HEK293 (cell line): Measurements from ENCODE around the gene MECR.

Experiments used
- CTCF ChIA-PET: fragments of 350-600 bp; formaldehyde crosslinking; extraction: SDS; loops from one replicate; lab custom pipeline; 2021; ENCODE audit warnings: antibody characterized with exemption; lab: Yijun Ruan, JAX
- POLR2A ChIA-PET: fragments of 300-600 bp; formaldehyde crosslinking; extraction: SDS; loops from one replicate; lab custom pipeline; 2020; ENCODE audit warnings: antibody characterized with exemption, inconsistent platforms; lab: Yijun Ruan, JAX
- H3K27ac ChIP-seq: fragments of 200-500 bp; sonication (Bioruptor generic); 2 replicates; pipeline ENCODE4 v1.5.1; 2014; ENCODE audit warnings: low read depth, low read length, control low read depth, inconsistent platforms; ENCODE audit errors: extremely low read depth
- H3K36me3 ChIP-seq, 2 experiments: fragments of 200-500 bp in 1 of 2; sonication (Bioruptor generic) in 1 of 2; 1 replicate in 1 of 2; 2 replicates in 1 of 2; pipeline ENCODE4 v1.5.1; 2014 to 2017; ENCODE audit warnings: inconsistent platforms in 2 of 2, low read length in 2 of 2; ENCODE audit not compliant: control insufficient read depth in 2 of 2, insufficient read depth in 1 of 2
- H3K4me1 ChIP-seq: fragments of 200-500 bp; sonication (Bioruptor generic); 2 replicates; pipeline ENCODE4 v1.5.1; 2014; ENCODE audit warnings: mild to moderate bottlenecking, low read length, inconsistent platforms; ENCODE audit not compliant: control insufficient read depth, insufficient read depth
- H3K4me3 ChIP-seq: 2 replicates; pipeline ENCODE4 v1.5.1; 2011; ENCODE audit warnings: low read depth, mild to moderate bottlenecking, control low read depth, low read length, moderate library complexity
- H3K9me3 ChIP-seq: fragments of 200-500 bp; sonication (Bioruptor generic); 2 replicates; pipeline ENCODE4 v1.5.1; 2014; ENCODE audit warnings: low read depth, low read length, inconsistent platforms; ENCODE audit not compliant: control insufficient read depth, insufficient read depth
- HIC1 ChIP-seq: fragments of 450-650 bp; formaldehyde crosslinking; IDR thresholded peaks from 2 replicates; pipeline ENCODE4 v1.5.1; 2016; ENCODE audit warnings: missing biosample characterization, missing genetic modification characterization
- IKZF3 ChIP-seq: fragments of 450-650 bp; IDR thresholded peaks from 2 replicates; pipeline ENCODE4 v1.5.0; 2018; ENCODE audit warnings: missing biosample characterization, mild to moderate bottlenecking, missing genetic modification characterization, moderate library complexity
- KLF8 ChIP-seq: fragments of 450-650 bp; formaldehyde crosslinking; IDR thresholded peaks from 2 replicates; pipeline ENCODE4 v1.5.1; 2016; ENCODE audit warnings: missing biosample characterization, missing genetic modification characterization
- MZF1 ChIP-seq: fragments of 450-650 bp; formaldehyde crosslinking; IDR thresholded peaks from 2 replicates; pipeline ENCODE4 v1.5.1; 2017; ENCODE audit warnings: missing biosample characterization, missing genetic modification characterization, borderline replicate concordance
- PRDM6 ChIP-seq: fragments of 450-650 bp; formaldehyde crosslinking; IDR thresholded peaks from 2 replicates; pipeline ENCODE4 v1.5.1; 2017; ENCODE audit warnings: missing biosample characterization, missing genetic modification characterization
- SCRT1 ChIP-seq: fragments of 450-650 bp; formaldehyde crosslinking; IDR thresholded peaks from 2 replicates; pipeline ENCODE4 v1.5.1; 2016; ENCODE audit warnings: missing biosample characterization, missing genetic modification characterization, borderline replicate concordance
- SCRT2 ChIP-seq: fragments of 450-650 bp; formaldehyde crosslinking; IDR thresholded peaks from 2 replicates; pipeline ENCODE4 v1.5.1; 2016; ENCODE audit warnings: missing biosample characterization, missing genetic modification characterization
- SP7 ChIP-seq: fragments of 450-650 bp; formaldehyde crosslinking; IDR thresholded peaks from 2 replicates; pipeline ENCODE4 v1.5.1; 2016; ENCODE audit warnings: missing biosample characterization, missing genetic modification characterization
- TSHZ1 ChIP-seq: fragments of 450-650 bp; formaldehyde crosslinking; IDR thresholded peaks from 2 replicates; pipeline ENCODE4 v1.5.1; 2016; ENCODE audit warnings: missing biosample characterization, missing genetic modification characterization, borderline replicate concordance
- ZBTB10 ChIP-seq: fragments of 450-650 bp; formaldehyde crosslinking; IDR thresholded peaks from 2 replicates; pipeline ENCODE4 v1.5.1; 2016; ENCODE audit warnings: missing biosample characterization, missing genetic modification characterization
- ZBTB49 ChIP-seq: fragments of 450-650 bp; formaldehyde crosslinking; IDR thresholded peaks from 2 replicates; pipeline ENCODE4 v1.5.1; 2016; ENCODE audit warnings: missing biosample characterization, missing genetic modification characterization, low read depth
- ZBTB6 ChIP-seq: fragments of 450-650 bp; formaldehyde crosslinking; IDR thresholded peaks from 2 replicates; pipeline ENCODE4 v1.5.1; 2017; ENCODE audit warnings: missing biosample characterization, missing genetic modification characterization
- ZBTB7A ChIP-seq: fragments of 450-650 bp; formaldehyde crosslinking; IDR thresholded peaks from 2 replicates; pipeline ENCODE4 v1.5.1; 2016; ENCODE audit warnings: low read depth, missing biosample characterization, missing genetic modification characterization
- ZNF132 ChIP-seq: fragments of 450-650 bp; formaldehyde crosslinking; IDR thresholded peaks from 2 replicates; pipeline ENCODE4 v1.5.1; 2017; ENCODE audit warnings: missing biosample characterization, missing genetic modification characterization, borderline replicate concordance
- ZNF184 ChIP-seq: fragments of 450-650 bp; IDR thresholded peaks from 2 replicates; pipeline ENCODE4 v1.5.1; 2018; ENCODE audit warnings: missing biosample characterization, mild to moderate bottlenecking, missing genetic modification characterization
- ZNF2 ChIP-seq: fragments of 450-650 bp; formaldehyde crosslinking; IDR thresholded peaks from 2 replicates; pipeline ENCODE4 v1.5.1; 2016; ENCODE audit warnings: missing biosample characterization, missing genetic modification characterization
- ZNF292 ChIP-seq: fragments of 450-650 bp; formaldehyde crosslinking; IDR thresholded peaks from 2 replicates; pipeline ENCODE4 v1.5.1; 2016; ENCODE audit warnings: low read depth, missing biosample characterization, missing genetic modification characterization, borderline replicate concordance
- ZNF544 ChIP-seq: fragments of 450-650 bp; formaldehyde crosslinking; IDR thresholded peaks from 2 replicates; pipeline ENCODE4 v1.5.0; 2017; ENCODE audit warnings: missing biosample characterization, missing genetic modification characterization
- ZNF610 ChIP-seq: fragments of 450-650 bp; formaldehyde crosslinking; IDR thresholded peaks from 2 replicates; pipeline ENCODE4 v1.5.1; 2016; ENCODE audit warnings: missing biosample characterization, missing genetic modification characterization, borderline replicate concordance
- ZNF654 ChIP-seq: fragments of 450-650 bp; formaldehyde crosslinking; IDR thresholded peaks from 2 replicates; pipeline ENCODE4 v1.5.1; 2016; ENCODE audit warnings: low read depth, missing biosample characterization, missing genetic modification characterization
- ZNF692 ChIP-seq: fragments of 450-650 bp; formaldehyde crosslinking; IDR thresholded peaks from 2 replicates; pipeline ENCODE4 v1.5.1; 2016; ENCODE audit warnings: missing biosample characterization, missing genetic modification characterization

MECR gene

GRCh38 chr1:29264773-29265389, 34.1 kb upstream of the MECR start:
- no peak overlapping the region for H3K4me3 ChIP-seq
- H3K9me3 ChIP-seq = no peaks in the 10 kb centered on the region
- H3K36me3 ChIP-seq = peaks cover 0 to 20% of the 10 kb centered on the region in 2 experiments; a peak in 2 of 3 replicates
- CTCF ChIA-PET = interaction anchor here (0.6 kb wide), 3 partner anchors 37 to 429 kb away, joined by 3 to 4 read pairs (median 4); no protein-coding TSS in a partner anchor
- POLR2A ChIA-PET = no interaction called here
- no peaks in the 10 kb centered on the region for H3K4me1 ChIP-seq
- no peak overlapping the region for H3K27ac ChIP-seq
- TF ChIP-seq ZNF132 (tag by site-specific recombination) (no peak), ZBTB49 (tag by site-specific recombination) (no peak), SCRT2 (tag by site-specific recombination) (peak; percentile 79), ZBTB10 (no peak), IKZF3 (no peak), MZF1 (no peak), ZNF610 (no peak), ZNF2 (tag by site-specific recombination) (no peak), SP7 (tag by site-specific recombination) (no peak), ZBTB6 (tag by site-specific recombination) (no peak), ZNF184 (tag by site-specific recombination) (no peak), ZNF292 (tag by site-specific recombination) (no peak), KLF8 (tag by site-specific recombination) (no peak), HIC1 (tag by site-specific recombination) (no peak), ZNF544 (tag by site-specific recombination) (no peak), ZNF692 (tag by site-specific recombination) (no peak), TSHZ1 (tag by site-specific recombination) (no peak), ZNF654 (no peak), SCRT1 (tag by site-specific recombination) (0 out of 2 replicates have a peak, but pooled peaks have one; percentile 47), PRDM6 (tag by site-specific recombination) (0 out of 2 replicates have a peak, but pooled peaks have one; percentile 11), ZBTB7A (tag by site-specific recombination) (no peak)
